Brain pericyte (primary cell): ENCODE data around the gene MRPL22.
"Not testable (repeated sequence)": the region's sequence is repeated elsewhere in the genome, so short reads cannot be mapped to it uniquely, and the experiment has no call there.

Experiments
- DNase-seq: peaks from one replicate; pipeline ENCODE4 v3.0.0-alpha.2; 2012; ENCODE audit warnings: low read depth, low spot score

The MRPL22 gene

GRCh38 chr5:154940375-154940771 lies 500 bp upstream of the MRPL22 start:
- DNase-seq: no peak

DNA sequence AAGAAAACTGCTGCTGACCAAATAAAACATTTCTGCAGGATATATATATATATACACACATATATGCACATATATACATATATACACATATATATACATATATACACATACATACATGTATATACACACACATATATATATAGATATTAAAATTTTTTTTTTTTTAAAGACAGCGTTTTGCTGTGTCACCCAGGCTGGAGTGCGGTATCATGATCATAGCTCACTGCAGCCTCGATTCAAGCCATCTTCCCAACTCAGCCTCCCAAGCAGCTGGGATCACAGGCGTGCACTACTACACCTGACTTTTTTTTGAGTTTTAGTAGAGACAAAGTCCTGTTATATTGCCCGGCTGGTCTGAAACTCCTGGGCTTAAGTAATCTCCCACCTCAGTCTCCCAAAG lies 2.7 kb downstream of the MRPL22 start:
- DNase-seq: no peak

GRCh38 chr5:154944716-154945115 lies 3.8 kb downstream of the MRPL22 start:
- DNase-seq: no peak

GRCh38 chr5:154945695-154946301 lies 4.9 kb downstream of the MRPL22 start:
- DNase-seq: no peak

DNA sequence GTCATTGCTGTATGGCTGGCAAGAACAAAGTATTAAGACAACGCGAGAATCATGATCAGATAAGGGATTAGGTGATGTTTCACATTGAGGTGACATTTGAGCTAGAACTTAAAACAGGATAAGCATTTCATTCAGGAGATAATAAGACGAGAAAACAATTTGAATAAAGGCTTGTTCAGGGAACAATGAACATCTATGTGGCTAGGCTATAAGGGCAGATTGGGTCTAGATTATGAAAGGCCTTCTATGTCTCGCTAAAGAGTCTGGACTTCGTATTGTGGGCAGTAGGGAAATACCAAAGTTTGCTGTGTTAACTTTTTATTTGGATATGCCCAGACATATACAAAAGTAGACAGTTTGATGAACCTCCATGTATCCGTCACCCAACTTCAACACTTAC lies 6.9 kb downstream of the MRPL22 start:
- no peak for DNase-seq

DNA sequence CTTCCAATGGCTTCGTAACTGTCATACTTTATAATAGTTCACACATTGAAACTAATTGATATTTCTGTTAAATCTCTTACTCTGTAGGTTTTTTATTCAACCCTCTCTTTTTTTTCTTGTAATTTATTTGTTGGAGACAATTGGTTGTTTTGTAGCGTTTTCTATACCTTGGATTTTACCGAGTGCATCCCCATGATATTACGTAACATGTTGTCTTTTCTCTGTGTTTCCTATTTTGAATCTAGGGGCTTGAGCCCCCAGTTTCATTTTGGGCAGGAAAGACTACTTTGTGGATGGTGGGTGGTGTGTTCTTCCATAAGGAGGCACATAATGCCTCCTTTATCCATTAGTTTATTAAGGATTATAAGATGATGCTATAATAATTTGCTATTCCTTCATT lies 7.4 kb downstream of the MRPL22 start:
- no peak for DNase-seq

- no peak for DNase-seq
Measured at GRCh38 chr5:154949781-154950180, 8.9 kb downstream of the MRPL22 start.

DNA sequence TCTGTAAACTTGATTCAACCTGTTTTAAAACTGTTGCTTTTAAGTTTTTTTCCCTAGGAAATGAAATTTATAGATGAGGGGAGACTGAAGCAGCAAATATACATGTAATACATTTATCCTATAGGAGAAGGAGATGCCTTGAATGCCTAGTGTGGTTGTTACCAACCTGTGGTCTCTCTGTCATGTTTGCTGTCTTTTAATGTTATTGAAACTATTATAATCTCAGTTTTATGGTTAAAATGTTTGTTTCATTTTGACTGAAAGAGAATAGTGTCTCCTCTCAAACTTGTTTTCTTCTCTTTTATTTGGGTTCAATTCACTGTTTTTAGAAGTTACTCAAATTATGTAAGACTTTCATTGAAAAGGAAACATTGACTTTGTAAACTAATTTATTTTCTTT lies 15.8 kb downstream of the MRPL22 start:
- DNase-seq: no peak

GRCh38 chr5:154962494-154962893 lies 21.6 kb downstream of the MRPL22 start:
- no peak for DNase-seq

DNA sequence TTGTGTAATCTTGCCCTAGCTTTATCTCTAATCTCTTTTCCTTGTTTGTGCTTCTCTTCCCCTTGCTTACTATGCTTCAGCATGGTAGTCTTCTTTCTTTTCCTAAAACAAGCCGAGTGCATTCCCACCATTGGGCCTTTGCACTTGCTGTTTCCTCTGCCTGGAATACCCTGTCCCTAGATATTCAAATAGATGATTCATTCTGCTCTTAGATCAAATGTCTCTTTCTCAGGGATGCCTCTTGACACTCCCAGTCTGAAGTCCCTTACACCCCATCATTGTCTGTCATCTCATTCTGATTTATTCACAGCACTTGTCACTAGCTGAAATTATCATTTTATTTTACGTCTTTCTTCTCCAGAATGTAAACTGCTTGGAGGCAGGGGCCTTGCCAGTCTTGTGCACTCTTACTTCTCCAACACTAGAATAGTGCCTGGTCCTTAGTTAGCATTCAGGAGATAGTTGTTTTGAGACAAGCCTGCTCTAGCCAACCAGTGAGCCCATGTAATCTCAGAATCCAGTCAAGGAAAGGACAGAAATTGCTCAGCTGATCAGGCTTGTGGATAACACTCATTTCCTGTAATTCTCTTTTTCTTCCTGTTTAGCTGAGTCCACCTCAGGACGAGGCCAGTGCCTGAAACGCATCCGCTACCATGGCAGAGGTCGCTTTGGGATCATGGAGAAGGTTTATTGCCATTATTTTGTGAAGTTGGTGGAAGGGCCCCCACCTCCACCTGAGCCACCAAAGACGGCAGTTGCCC lies 25.4 kb downstream of the MRPL22 start:
- no peak for DNase-seq

- DNase-seq: no peak
Measured at GRCh38 chr5:154966874-154967273, 26.0 kb downstream of the MRPL22 start.

- DNase-seq: no peak
Measured at GRCh38 chr5:154967421-154968024, 26.6 kb downstream of the MRPL22 start.

DNA sequence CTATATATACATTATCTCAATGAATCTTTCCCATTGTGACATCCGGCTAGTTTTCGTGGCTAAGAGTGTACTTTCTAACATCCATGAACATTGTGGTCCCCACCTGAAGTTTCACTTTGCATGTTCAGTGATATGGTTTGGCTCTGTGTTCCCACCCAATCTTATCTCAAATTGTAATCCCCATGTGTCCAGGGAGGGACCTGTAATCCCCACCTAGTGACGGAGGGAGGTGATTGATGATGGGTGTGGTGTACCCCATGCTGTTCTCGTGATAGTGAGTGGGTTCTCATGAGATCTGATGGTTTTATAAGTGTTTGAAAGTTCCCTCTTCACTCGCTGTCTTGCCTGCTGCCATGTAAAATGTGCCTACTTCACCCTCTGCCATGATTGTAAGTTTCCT lies 28.1 kb downstream of the MRPL22 start:
- no peak for DNase-seq

DNA sequence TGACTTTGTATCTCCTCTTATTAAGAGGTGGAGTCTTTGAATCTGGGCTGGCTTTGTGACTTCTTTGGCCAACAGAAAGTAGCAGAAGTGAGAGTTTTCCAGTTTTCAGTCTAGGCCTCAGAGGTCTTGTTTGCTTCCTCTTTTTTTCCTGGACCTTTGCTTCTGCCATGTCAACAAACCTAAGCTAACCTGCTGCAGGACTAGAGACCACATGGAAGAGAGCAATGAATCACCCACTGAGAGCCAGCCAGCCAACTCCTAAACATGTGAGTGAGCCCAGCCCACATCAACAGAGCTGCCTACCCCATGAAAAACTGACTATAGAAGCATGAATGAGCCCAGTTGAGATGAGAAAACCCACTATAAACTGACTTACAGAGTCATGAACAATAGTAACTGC lies 29.9 kb downstream of the MRPL22 start:
- no peak for DNase-seq

DNA sequence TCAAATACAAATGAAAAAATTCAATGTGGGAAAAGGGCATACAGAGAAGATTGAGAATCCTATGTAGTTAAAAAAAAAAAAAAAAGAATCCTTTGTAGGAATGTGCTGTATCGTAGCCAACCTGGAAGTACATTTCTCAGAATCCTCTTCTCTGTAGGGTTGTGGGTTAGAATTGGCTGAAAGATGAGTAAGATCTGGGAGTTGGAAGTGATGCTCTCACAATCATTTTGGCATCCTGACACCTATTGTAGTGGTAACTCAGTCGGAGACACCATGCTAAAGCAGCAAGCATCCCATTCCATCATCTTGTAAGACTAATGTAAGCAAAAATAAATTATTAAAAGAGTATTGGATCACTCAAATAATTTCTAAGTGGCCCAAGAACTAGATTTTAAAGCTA lies 30.6 kb downstream of the MRPL22 start:
- DNase-seq: no peak

GRCh38 chr5:154972476-154973080 lies 31.7 kb downstream of the MRPL22 start:
- DNase-seq: peak; percentile 5

DNA sequence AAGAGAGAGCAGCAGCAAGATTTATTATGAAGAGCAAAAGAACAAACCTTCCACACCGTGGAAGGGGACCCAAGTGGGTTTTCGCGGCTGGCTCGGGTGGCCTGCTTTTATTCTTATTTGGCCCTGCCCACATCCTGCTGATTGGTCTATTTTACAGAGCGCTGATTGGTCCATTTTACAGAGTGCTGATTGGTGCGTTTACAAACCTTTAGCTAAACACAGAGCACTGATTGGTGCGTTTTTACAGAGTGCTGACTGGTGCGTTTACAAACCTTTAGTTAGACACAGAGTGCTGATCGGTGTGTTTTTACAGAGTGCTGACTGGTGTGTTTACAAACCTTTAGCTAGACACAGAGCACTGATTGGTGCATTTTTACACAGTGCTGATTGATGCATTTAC lies 35.2 kb downstream of the MRPL22 start:
- not testable (repeated sequence) for DNase-seq

GRCh38 chr5:154977409-154977808 lies 36.5 kb downstream of the MRPL22 start:
- DNase-seq: no peak

- DNase-seq: not testable (repeated sequence)
Measured at GRCh38 chr5:154978294-154978693, 37.4 kb downstream of the MRPL22 start.

DNA sequence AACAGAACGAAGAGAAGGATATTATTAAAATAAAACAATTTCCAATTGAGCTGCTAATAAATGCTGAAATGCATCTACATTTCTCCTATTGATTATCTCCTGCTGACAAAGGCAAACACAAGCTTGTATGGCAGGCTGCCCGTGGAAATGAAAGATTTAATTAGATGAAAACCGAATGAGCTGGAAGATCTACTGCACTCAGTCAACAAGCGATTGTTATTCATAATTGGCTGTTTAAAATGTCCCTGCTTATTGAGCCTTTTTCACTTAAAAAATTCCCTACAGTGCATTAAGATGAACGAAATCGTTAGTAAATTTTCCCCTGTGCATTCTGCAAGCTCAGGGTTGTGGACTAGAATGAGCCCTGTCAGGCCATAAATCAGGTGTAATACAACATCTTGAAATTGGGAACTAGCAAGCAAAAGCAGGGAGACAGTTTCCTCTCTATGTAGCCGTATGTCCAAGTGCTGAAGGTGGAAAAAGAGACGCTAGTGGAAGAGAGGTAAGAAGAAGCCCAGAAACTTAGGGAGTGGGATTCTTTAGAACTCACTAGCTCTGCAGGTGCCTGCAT lies 44.2 kb downstream of the MRPL22 start:
- DNase-seq: no peak

DNA sequence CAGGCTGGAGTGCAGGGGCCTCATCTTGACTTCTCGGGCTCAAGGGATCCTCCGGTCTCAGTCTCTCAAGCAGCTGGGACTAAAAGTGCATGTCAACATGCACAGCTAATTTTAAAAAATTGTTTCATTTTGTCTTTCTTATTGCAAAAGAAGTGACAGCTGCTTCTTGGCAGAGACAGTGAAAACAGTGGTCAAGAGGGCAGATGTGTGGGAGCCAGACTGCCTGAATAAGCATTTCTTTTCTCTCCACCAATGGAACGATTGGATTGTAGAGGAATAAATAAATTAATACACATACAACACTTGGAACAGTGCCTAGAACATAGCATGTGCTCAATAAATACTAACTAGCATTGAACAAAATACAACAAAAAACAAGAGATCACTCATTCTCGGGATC lies 45.3 kb downstream of the MRPL22 start:
- DNase-seq: no peak

DNA sequence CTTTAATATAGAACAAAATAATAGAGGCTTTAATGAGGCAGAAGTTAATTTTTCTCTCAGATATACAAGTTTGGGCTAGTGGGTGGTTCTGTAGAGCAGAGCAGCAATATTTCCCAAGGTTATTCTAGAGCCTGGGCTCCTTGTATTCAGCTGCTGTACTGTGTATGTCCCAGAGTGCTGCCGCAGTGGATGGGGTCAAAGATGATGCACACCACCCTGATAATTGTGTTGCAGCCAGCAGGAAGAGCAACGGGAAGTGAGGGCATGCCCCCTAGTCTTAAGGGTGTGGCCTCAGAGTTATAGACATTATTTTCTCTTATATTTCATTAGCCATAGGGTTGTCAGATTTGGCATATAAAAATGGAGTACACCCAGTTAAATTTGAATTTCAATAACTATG lies 48.8 kb downstream of the MRPL22 start:
- DNase-seq: no peak
